T-cell (primary cell): Measurements from ENCODE around the gene PGM2. TPM values are rescaled to one million over a fixed set of nuclear protein-coding genes. Genes with fewer than 3 reads are reported as not detected.

Experiments used
- ATAC-seq, 4 experiments: fragments of 200-7000 bp in 3 of 4; fragments of 150-1000 bp in 1 of 4; cut with Tn5 transposase; replicated peaks in 1 of 4; 1 replicate in 3 of 4; 2 replicates in 1 of 4; pipeline ENCODE4 v1.10.0; 2021; ENCODE audit warnings: moderate library complexity in 3 of 4, mild to moderate bottlenecking in 2 of 4, moderate number of reproducible peaks in 1 of 4
- CTCF ChIA-PET, 2 donors: fragments of 300-600 bp; sonication (Branson Sonifier 250); formaldehyde crosslinking; loops; one replicate each; lab custom pipeline; 2022; ENCODE audit warnings: antibody characterized with exemption in 2 of 2; lab: Charles Lee
- POLR2A ChIA-PET, 2 donors: fragments of 300-600 bp; sonication (Branson Sonifier 250); formaldehyde crosslinking; loops; one replicate each; lab custom pipeline; 2022; ENCODE audit warnings: antibody characterized with exemption in 2 of 2; lab: Charles Lee
- DNase-seq, 35 experiments: peaks; one replicate each; pipeline versions ENCODE4 v3.0.0 to v3.0.0-alpha.2; 2013 to 2023
- H3K27ac ChIP-seq: one replicate; pipeline ENCODE4 v1.5.1; 2013; ENCODE audit warnings: low read length
- H3K27me3 ChIP-seq, 2 experiments: replicated peaks in 1 of 2; 1 replicate in 1 of 2; 2 replicates in 1 of 2; pipeline versions ENCODE4 v1.6.1 to v1.7.0; 2013; ENCODE audit warnings: low read length in 1 of 2, mixed read lengths in 1 of 2; ENCODE audit not compliant: control insufficient read depth in 2 of 2, insufficient read depth in 2 of 2; ENCODE audit errors: extremely low read depth in 1 of 2
- H3K36me3 ChIP-seq, 2 donors: 1 replicate in 1 of 2; 2 replicates in 1 of 2; pipeline versions ENCODE4 v1.6.1 to v1.7.0; 2013; ENCODE audit warnings: low read length in 1 of 2; ENCODE audit not compliant: control insufficient read depth in 2 of 2, insufficient read depth in 1 of 2; ENCODE audit errors: extremely low read depth in 1 of 2
- H3K4me1 ChIP-seq, 2 experiments: 1 replicate in 1 of 2; 2 replicates in 1 of 2; pipeline versions ENCODE4 v1.6.1 to v1.7.0; 2013; ENCODE audit warnings: low read length in 2 of 2, mixed read lengths in 1 of 2; ENCODE audit not compliant: insufficient read depth in 2 of 2, control insufficient read depth in 1 of 2; ENCODE audit errors: extremely low read depth in 1 of 2
- H3K4me3 ChIP-seq, 2 donors: 1 replicate in 1 of 2; 2 replicates in 1 of 2; pipeline versions ENCODE4 v1.5.1 to v1.7.0; 2013; ENCODE audit warnings: mild to moderate bottlenecking in 2 of 2, low read length in 1 of 2, moderate library complexity in 1 of 2; ENCODE audit not compliant: control insufficient read depth in 1 of 2; ENCODE audit errors: extremely low read depth in 1 of 2
- H3K9me3 ChIP-seq: 2 replicates; pipeline ENCODE4 v1.7.0; 2013
- H3K27ac Mint-ChIP-seq, 2 donors: one replicate each; pipeline ENCODE4 v1.8.0; 2020 to 2021; ENCODE audit warnings: mild to moderate bottlenecking in 2 of 2, mixed read lengths in 2 of 2
- H3K27me3 Mint-ChIP-seq, 2 donors: one replicate each; pipeline ENCODE4 v1.8.0; 2021 to 2022; ENCODE audit warnings: mixed read lengths in 2 of 2
- H3K36me3 Mint-ChIP-seq: one replicate; pipeline ENCODE4 v1.8.0; 2021; ENCODE audit warnings: mixed read lengths
- H3K4me1 Mint-ChIP-seq, 3 donors: one replicate each; pipeline ENCODE4 v1.8.0; 2020 to 2022; ENCODE audit warnings: mixed read lengths in 3 of 3, mild to moderate bottlenecking in 1 of 3
- H3K4me3 Mint-ChIP-seq, 3 donors: one replicate each; pipeline ENCODE4 v1.8.0; 2020 to 2022; ENCODE audit warnings: mild to moderate bottlenecking in 3 of 3, mixed read lengths in 3 of 3, moderate library complexity in 3 of 3
- H3K9me3 Mint-ChIP-seq, 3 donors: one replicate each; pipeline ENCODE4 v1.8.0; 2020 to 2022; ENCODE audit warnings: mixed read lengths in 3 of 3
- WGBS: methylation state at CpG from one replicate; pipeline ENCODE4 v1.1.5; 2013; ENCODE audit warnings: missing lambda C conversion rate; ENCODE audit not compliant: insufficient coverage; 5-methylcytosine and 5-hydroxymethylcytosine counted together
- total RNA-seq, 35 experiments: library from RNA in 6 of 35; stranded (reverse) in 6 of 35; fragments of 120-200 nt in 1 of 35; gene quantifications; one replicate each; pipeline versions ENCODE4 v1.2.1 to v1.2.4 and lab custom pipeline; 2013 to 2026

Gene PGM2
- total RNA-seq, 5 donors from 2014 or later (not counting 1 experiment from before 2014, with no cell fraction given) = 13.8 to 18.2 (median 16.6) TPM

DNA sequence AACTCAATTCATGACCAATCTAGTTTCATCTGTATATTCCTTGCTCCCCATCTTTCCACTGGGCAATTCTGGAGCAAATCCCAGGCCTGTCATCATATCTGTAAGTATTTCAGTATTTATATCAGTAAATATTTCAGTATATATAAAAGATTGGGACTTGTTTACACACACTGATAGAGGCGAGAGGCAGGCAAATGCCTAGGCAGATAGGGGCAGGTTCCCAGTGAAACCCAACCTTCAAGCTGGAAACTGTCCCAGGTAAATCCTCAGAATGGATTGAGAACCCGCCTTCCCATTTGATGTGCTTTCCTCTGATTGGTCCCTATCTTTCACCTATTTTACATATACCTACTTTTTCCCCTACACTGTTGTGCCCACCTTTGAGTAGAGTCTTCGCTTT is 40.6 kb downstream of the PGM2 start:
- Mint-ChIP-seq H3K27ac (no peak overlapping the region), H3K36me3 (peaks cover 40% of the 10 kb centered on the region), H3K4me1 (peaks cover 4 to 5% (median 4%) of the 10 kb centered on the region in 3 donors), H3K9me3 (no peaks in the 10 kb centered on the region), H3K4me3 (no peak overlapping the region), H3K27me3 (no peaks in the 10 kb centered on the region)
- ChIA-PET POLR2A (interaction anchor here in 1 of 2 donors (0.6 kb wide), 1 partner anchor 50 kb away, joined by 4 read pairs; no protein-coding TSS in a partner anchor), CTCF (no interaction called here)
- no peak for ATAC-seq
- Histone ChIP-seq H3K36me3 (peaks cover 4 to 8% of the 10 kb centered on the region in 2 donors), H3K4me3 (no peak overlapping the region), H3K27ac (no peak overlapping the region), H3K9me3 (no peaks in the 10 kb centered on the region), H3K4me1 (no peaks in the 10 kb centered on the region), H3K27me3 (no peaks in the 10 kb centered on the region)
- WGBS = 91% methylated on average over 1 of the region's 3 CpGs
- DNase-seq = no peak

DNA sequence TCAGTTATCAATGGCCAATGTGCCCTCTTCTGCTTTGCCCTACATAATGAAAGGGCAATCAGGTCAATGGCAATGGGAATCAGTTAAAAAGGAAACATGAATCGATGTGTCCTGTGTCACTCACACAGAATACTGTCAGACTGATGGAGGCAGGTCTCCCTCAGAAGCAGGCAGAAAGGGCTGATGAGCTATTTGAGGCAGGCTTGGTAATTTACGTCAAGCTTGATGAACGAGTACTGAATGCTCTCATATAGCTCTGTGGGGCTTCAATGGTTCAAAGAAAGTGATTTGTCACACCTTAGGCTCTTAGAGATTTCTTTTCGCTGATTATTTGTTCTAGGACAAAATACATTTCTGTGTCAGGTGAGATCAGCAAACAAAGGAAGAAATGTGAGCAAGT is 41.8 kb downstream of the PGM2 start:
- DNase-seq = no peak
- no peaks in the 10 kb centered on the region for H3K4me1 ChIP-seq
- ChIA-PET POLR2A (no interaction called here), CTCF (no interaction called here)
- peaks cover 4 to 5% of the 10 kb centered on the region in 2 donors for H3K36me3 ChIP-seq
- H3K27ac Mint-ChIP-seq = no peak overlapping the region
- no peak overlapping the region for H3K27ac ChIP-seq
- peaks cover 36% of the 10 kb centered on the region for H3K36me3 Mint-ChIP-seq
- H3K4me1 Mint-ChIP-seq = peaks cover 10 to 17% (median 11%) of the 10 kb centered on the region in 3 donors
- 96% methylated on average over 3 of the region's 4 CpGs for WGBS
- H3K4me3 ChIP-seq = no peak overlapping the region
- no peaks in the 10 kb centered on the region for H3K9me3 ChIP-seq
- no peaks in the 10 kb centered on the region for H3K9me3 Mint-ChIP-seq
- ATAC-seq = no peak
- no peak overlapping the region for H3K4me3 Mint-ChIP-seq
- no peaks in the 10 kb centered on the region for H3K27me3 ChIP-seq
- no peaks in the 10 kb centered on the region for H3K27me3 Mint-ChIP-seq

DNA sequence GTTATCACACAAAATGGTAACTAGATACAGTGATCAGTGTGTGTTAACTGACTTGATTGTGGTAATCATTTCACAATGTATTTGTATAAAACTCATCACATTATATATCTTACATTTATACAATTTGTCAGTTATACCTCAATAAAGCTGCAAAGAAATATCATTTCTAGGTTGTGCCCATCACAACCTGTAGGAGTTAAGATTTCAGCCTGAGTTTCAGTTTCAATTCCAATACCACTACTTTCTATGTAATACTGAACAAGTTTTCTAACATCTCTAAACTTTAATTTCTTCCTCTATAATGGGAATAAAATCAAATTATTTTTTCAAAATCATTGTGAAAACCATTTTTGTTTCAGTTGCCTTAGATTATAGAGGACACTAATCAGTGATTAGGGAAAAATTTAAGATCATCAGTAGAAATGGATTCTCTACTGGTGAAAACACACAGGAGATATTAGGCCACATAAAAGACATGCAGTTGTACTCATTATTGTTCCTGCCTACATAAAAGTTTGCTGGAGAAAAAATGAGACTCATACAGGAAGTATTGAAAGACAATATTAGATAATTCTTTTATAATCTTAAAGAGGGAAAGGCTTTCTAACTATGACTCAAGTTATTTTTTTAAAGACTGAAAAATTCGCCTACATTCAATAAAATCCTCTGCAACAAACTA is 46.0 kb downstream of the PGM2 start:
- Histone ChIP-seq H3K27ac (no peak overlapping the region), H3K27me3 (no peaks in the 10 kb centered on the region), H3K36me3 (peaks cover 0 to under 1% of the 10 kb centered on the region in 2 donors), H3K4me3 (no peak overlapping the region), H3K4me1 (no peaks in the 10 kb centered on the region), H3K9me3 (no peaks in the 10 kb centered on the region)
- no CpG with 5 or more reads among the region's 1 CpG for WGBS
- no peaks in the 10 kb centered on the region for H3K9me3 Mint-ChIP-seq
- no peak overlapping the region for H3K4me3 Mint-ChIP-seq
- CTCF ChIA-PET = no interaction called here
- peak in 1 of 4 experiments; percentile 55 for ATAC-seq
- DNase-seq = no peak
- peak overlapping the region in 1 of 2 donors; percentile 50 for H3K27ac Mint-ChIP-seq
- H3K36me3 Mint-ChIP-seq = peaks cover 21% of the 10 kb centered on the region
- H3K27me3 Mint-ChIP-seq = no peaks in the 10 kb centered on the region
- peaks cover 10 to 17% (median 11%) of the 10 kb centered on the region in 3 donors for H3K4me1 Mint-ChIP-seq
- POLR2A ChIA-PET = no interaction called here

DNA sequence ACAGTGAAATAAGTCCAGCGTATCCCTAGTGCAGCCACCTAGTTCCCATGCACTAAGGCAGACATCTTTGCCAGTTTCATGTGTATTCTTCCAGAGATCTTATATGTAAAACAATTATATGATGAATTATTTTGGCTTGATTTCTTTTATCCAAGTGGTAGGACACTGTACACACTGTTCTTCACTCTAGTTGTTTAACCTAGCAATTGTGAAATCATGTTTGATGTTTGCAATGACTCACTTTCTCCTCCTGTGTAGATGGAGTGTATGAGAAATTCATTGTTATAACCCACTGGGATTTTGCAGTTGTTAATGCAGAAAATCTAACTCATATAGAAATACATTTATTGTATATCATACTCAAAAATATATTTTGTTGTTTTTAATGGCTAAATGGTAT is 46.9 kb downstream of the PGM2 start:
- POLR2A ChIA-PET = no interaction called here
- H3K27ac Mint-ChIP-seq = no peak overlapping the region
- Histone ChIP-seq H3K4me3 (no peak overlapping the region), H3K27me3 (no peaks in the 10 kb centered on the region), H3K36me3 (no peaks in the 10 kb centered on the region), H3K4me1 (no peaks in the 10 kb centered on the region), H3K27ac (no peak overlapping the region), H3K9me3 (no peaks in the 10 kb centered on the region)
- H3K27me3 Mint-ChIP-seq = no peaks in the 10 kb centered on the region
- H3K36me3 Mint-ChIP-seq = peaks cover 13% of the 10 kb centered on the region
- H3K4me1 Mint-ChIP-seq = peaks cover 10 to 17% (median 11%) of the 10 kb centered on the region in 3 donors
- no peaks in the 10 kb centered on the region for H3K9me3 Mint-ChIP-seq
- DNase-seq (no peak), ATAC-seq (no peak)
- CTCF ChIA-PET = no interaction called here
- H3K4me3 Mint-ChIP-seq = no peak overlapping the region
- no CpG with 5 or more reads among the region's 1 CpG for WGBS

DNA sequence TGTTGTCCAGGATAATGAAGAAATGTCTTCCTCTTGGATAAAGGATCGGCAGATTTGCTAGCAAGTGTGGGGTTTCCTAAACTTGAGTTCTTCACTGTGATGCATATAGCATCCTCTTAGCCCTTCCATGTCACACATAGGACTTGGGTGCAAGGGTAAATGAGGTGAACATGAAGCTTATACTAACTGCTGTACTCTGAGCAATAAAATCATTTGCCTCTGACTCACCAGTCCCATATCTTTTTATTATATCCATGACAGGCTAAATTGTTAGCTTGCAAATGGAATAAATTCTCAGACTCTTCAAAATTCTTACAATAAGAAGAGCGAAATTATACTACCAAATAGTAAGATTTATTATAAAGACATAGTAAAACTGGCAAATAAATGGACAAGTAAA is 49.7 kb downstream of the PGM2 start:
- H3K27ac ChIP-seq = no peak overlapping the region
- peaks cover under 1% of the 10 kb centered on the region for H3K36me3 Mint-ChIP-seq
- H3K4me3 Mint-ChIP-seq = no peak overlapping the region
- H3K9me3 ChIP-seq = no peaks in the 10 kb centered on the region
- ATAC-seq = no peak
- H3K27me3 ChIP-seq = no peaks in the 10 kb centered on the region
- no peaks in the 10 kb centered on the region for H3K9me3 Mint-ChIP-seq
- CTCF ChIA-PET = interaction anchor here (0.5 to 1.2 kb wide), 3 partner anchors 15 to 400 kb away, joined by 4 to 7 read pairs (median 5); no protein-coding TSS in a partner anchor
- H3K4me3 ChIP-seq = no peak overlapping the region
- H3K27me3 Mint-ChIP-seq = no peaks in the 10 kb centered on the region
- no peak overlapping the region for H3K27ac Mint-ChIP-seq
- peaks cover 11 to 17% (median 13%) of the 10 kb centered on the region in 3 donors for H3K4me1 Mint-ChIP-seq
- H3K36me3 ChIP-seq = no peaks in the 10 kb centered on the region
- DNase-seq = no peak
- H3K4me1 ChIP-seq = no peaks in the 10 kb centered on the region
- no CpG with 5 or more reads among the region's 2 CpGs for WGBS
- POLR2A ChIA-PET = no interaction called here

DNA sequence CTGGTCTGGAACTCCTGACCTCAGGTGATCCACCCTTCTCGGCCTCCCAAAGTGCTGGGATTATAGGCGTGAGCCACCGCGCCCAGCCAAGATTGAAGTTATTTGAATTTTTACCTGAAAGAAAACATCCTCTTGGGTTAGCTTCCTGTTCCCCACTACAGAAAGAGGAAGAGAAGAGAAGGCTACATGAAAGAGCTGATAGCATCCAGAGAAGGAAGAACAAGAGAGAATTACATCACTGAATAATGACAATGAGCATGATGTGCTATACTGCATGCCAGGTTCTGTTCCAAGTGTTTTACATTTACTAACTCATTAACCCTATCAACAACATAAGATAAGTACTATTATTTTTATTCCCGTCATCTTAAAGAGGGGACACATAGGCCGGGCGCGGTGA is 52.9 kb downstream of the PGM2 start:
- Mint-ChIP-seq H3K4me1 (peaks cover 0 to 3% (median 0%) of the 10 kb centered on the region in 3 donors), H3K27me3 (peaks cover 0 to 1% of the 10 kb centered on the region in 2 donors), H3K27ac (no peak overlapping the region), H3K36me3 (no peaks in the 10 kb centered on the region), H3K4me3 (no peak overlapping the region), H3K9me3 (no peaks in the 10 kb centered on the region)
- DNase-seq (no peak), ATAC-seq (no peak)
- H3K9me3 ChIP-seq = no peaks in the 10 kb centered on the region
- no peak overlapping the region for H3K27ac ChIP-seq
- ChIA-PET CTCF (interaction anchor here in 1 of 2 donors (0.6 kb wide), 1 partner anchor 34 kb away, joined by 5 read pairs; no protein-coding TSS in a partner anchor), POLR2A (interaction anchor here in 1 of 2 donors (0.6 kb wide), 1 partner anchor 276 kb away, joined by 5 read pairs; no protein-coding TSS in a partner anchor)
- no peaks in the 10 kb centered on the region for H3K27me3 ChIP-seq
- no peak overlapping the region for H3K4me3 ChIP-seq
- 92% methylated on average over 4 of the region's 8 CpGs for WGBS
- no peaks in the 10 kb centered on the region for H3K36me3 ChIP-seq
- no peaks in the 10 kb centered on the region for H3K4me1 ChIP-seq
